Keratinocyte (primary cell): ENCODE measurements around the gene ACTL9. TPM values are rescaled to one million over a fixed set of nuclear protein-coding genes. Genes with fewer than 3 reads are reported as not detected.
"Not testable (repeated sequence)": the region's sequence is repeated elsewhere in the genome, so short reads cannot be mapped to it uniquely, and the experiment has no call there.

Source experiments
- DNase-seq: peaks from one replicate; pipeline ENCODE4 v3.0.0-alpha.2; 2011; ENCODE audit warnings: low read depth, missing footprints, low spot score
- FAIRE-seq: peaks from 2 replicates; lab custom pipeline; 2011; peaks lifted over from hg19 to GRCh38; lab: Jason Lieb, UNC
- H2AFZ ChIP-seq: 2 replicates; pipeline ENCODE4 v1.6.0; 2012; ENCODE audit warnings: low read length, control low read depth, inconsistent platforms; ENCODE audit not compliant: control insufficient read depth
- H3K27ac ChIP-seq: 2 replicates; pipeline ENCODE4 v1.5.1; 2011; ENCODE audit warnings: low read length; ENCODE audit not compliant: control insufficient read depth, insufficient read depth
- H3K27me3 ChIP-seq: 3 replicates; pipeline ENCODE4 v1.6.0; 2011; ENCODE audit warnings: low read length; ENCODE audit not compliant: control insufficient read depth, insufficient read depth; ENCODE audit errors: extremely low read depth
- H3K36me3 ChIP-seq, 2 experiments: 2 replicates in 1 of 2; 3 replicates in 1 of 2; pipeline ENCODE4 v1.5.1; 2011; ENCODE audit warnings: low read length in 2 of 2, mild to moderate bottlenecking in 1 of 2; ENCODE audit not compliant: control insufficient read depth in 2 of 2, insufficient read depth in 2 of 2; ENCODE audit errors: extremely low read depth in 1 of 2
- H3K4me1 ChIP-seq: 3 replicates; pipeline ENCODE4 v1.5.1; 2011; ENCODE audit warnings: low read length; ENCODE audit not compliant: control insufficient read depth, insufficient read depth; ENCODE audit errors: extremely low read depth
- H3K4me2 ChIP-seq: 3 replicates; pipeline ENCODE4 v1.6.0; 2011; ENCODE audit warnings: low read depth, low read length; ENCODE audit not compliant: control insufficient read depth, insufficient read depth; ENCODE audit errors: extremely low read depth
- H3K4me3 ChIP-seq, 3 experiments: fragments of 200-600 bp in 1 of 3; sonication (generic) in 1 of 3; 2 replicates in 2 of 3; 3 replicates in 1 of 3; pipeline ENCODE4 v1.5.1; 2011 to 2016; ENCODE audit warnings: low read length in 3 of 3, mild to moderate bottlenecking in 3 of 3, control low read depth in 2 of 3, inconsistent platforms in 1 of 3, low read depth in 1 of 3, mixed read lengths in 1 of 3, mixed run types in 1 of 3, moderate library complexity in 1 of 3; ENCODE audit not compliant: control insufficient read depth in 2 of 3, insufficient read depth in 2 of 3; ENCODE audit errors: extremely low read depth in 1 of 3
- H3K79me2 ChIP-seq: 2 replicates; pipeline ENCODE4 v1.6.0; 2012; ENCODE audit warnings: low read length; ENCODE audit not compliant: control insufficient read depth, insufficient read depth
- H3K9ac ChIP-seq: 3 replicates; pipeline ENCODE4 v1.6.0; 2011; ENCODE audit warnings: low read length; ENCODE audit not compliant: control insufficient read depth, insufficient read depth; ENCODE audit errors: extremely low read depth
- H3K9me1 ChIP-seq: 3 replicates; pipeline ENCODE4 v1.6.0; 2011; ENCODE audit warnings: low read length; ENCODE audit not compliant: control insufficient read depth, insufficient read depth; ENCODE audit errors: extremely low read depth
- H3K9me3 ChIP-seq: 2 replicates; pipeline ENCODE4 v1.5.1; 2012; ENCODE audit warnings: low read depth, low read length; ENCODE audit not compliant: control insufficient read depth
- H4K20me1 ChIP-seq: 3 replicates; pipeline ENCODE4 v1.6.0; 2011; ENCODE audit warnings: low read length; ENCODE audit not compliant: control insufficient read depth, insufficient read depth; ENCODE audit errors: extremely low read depth
- EZH2 ChIP-seq: IDR thresholded peaks from one replicate; pipeline ENCODE4 v1.6.1; 2012; ENCODE audit warnings: inconsistent platforms, mild to moderate bottlenecking, low read length, moderate library complexity
- dilution Hi-C: fragments of 300-500 bp; cut with MboI; formaldehyde crosslinking; loops from one replicate; pipeline ENCODE4 v1.7.0; 2020; ENCODE audit warnings: low sequenced_read_pairs; ENCODE audit not compliant: extremely low pct_ligation_motif_present
- polyA minus RNA-seq, 3 experiments: library from RNA; depleted of rRNA, polyadenylated mRNA; stranded (reverse); fragments of >200 nt; gene quantifications; 1 replicate in 1 of 3; 2 replicates in 1 of 3; 3 replicates in 1 of 3; pipeline ENCODE4 v1.2.3, GENCODE V29; 2011
- polyA plus RNA-seq, 5 experiments: library from polyadenylated mRNA; depleted of rRNA in 3 of 5; stranded (reverse) in 3 of 5; stranded (forward) in 1 of 5; unstranded in 1 of 5; fragments of >200 nt; gene quantifications; 1 replicate in 1 of 5; 2 replicates in 3 of 5; 3 replicates in 1 of 5; pipeline versions ENCODE4 v1.2.1 to v1.2.3, GENCODE V29; 2011 to 2012; ENCODE audit warnings: missing spikeins in 2 of 5, low read depth in 1 of 5, low replicate concordance in 1 of 5
- TF ChIP-seq, protein P1 (sequence below), 3 experiments: IDR thresholded peaks in 1 of 3; conservative IDR thresholded peaks in 1 of 3; optimal IDR thresholded peaks in 1 of 3; 2 replicates in 2 of 3; 3 replicates in 1 of 3; pipeline versions ENCODE3 to v1.5.1; 2011; ENCODE audit warnings: low read length in 3 of 3, mild to moderate bottlenecking in 3 of 3, moderate library complexity in 2 of 3, control low read depth in 1 of 3, inconsistent platforms in 1 of 3; ENCODE audit not compliant: insufficient read depth in 2 of 3; ENCODE audit errors: extremely low read depth in 1 of 3

Gene ACTL9, protein sequence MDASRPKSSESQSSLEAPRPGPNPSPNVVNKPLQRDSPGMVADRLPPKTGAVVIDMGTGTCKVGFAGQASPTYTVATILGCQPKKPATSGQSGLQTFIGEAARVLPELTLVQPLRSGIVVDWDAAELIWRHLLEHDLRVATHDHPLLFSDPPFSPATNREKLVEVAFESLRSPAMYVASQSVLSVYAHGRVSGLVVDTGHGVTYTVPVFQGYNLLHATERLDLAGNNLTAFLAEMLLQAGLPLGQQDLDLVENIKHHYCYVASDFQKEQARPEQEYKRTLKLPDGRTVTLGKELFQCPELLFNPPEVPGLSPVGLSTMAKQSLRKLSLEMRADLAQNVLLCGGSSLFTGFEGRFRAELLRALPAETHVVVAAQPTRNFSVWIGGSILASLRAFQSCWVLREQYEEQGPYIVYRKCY
- polyA plus RNA-seq (not detected in 3 replicates), polyA minus RNA-seq (not detected in 3 replicates)
- polyA plus RNA-seq (2011; ENCODE audit: low read depth), result not detected
- polyA plus RNA-seq (2011; cell fraction: cytosol; rRNA removed), result not detected in 2 replicates
- not detected in 2 replicates for polyA plus RNA-seq (2011; cell fraction: nucleus; rRNA removed)
- not detected in 2 replicates for polyA plus RNA-seq (2012; ENCODE audit: low replicate concordance)
- polyA minus RNA-seq (2011; cell fraction: cytosol; rRNA and poly(A)+ RNA removed), result not detected
- polyA minus RNA-seq (2011; cell fraction: nucleus; rRNA and poly(A)+ RNA removed), result not detected in 2 replicates

GRCh38 chr19:8698433-8699063 is at the start of gene ACTL9:
TSS of gene ACTL9 (minus strand) at chr19:8698795. CDS start at chr19:8698701, 94 bp downstream.
- H3K27me3 ChIP-seq, result no peaks in the 10 kb centered on the region
- DNase-seq (no peak), FAIRE-seq (no peak)
- no peak within 1 kb of the TSS for H2AFZ ChIP-seq
- TF ChIP-seq EZH2, result no peak
- TF ChIP-seq, protein P1, sequence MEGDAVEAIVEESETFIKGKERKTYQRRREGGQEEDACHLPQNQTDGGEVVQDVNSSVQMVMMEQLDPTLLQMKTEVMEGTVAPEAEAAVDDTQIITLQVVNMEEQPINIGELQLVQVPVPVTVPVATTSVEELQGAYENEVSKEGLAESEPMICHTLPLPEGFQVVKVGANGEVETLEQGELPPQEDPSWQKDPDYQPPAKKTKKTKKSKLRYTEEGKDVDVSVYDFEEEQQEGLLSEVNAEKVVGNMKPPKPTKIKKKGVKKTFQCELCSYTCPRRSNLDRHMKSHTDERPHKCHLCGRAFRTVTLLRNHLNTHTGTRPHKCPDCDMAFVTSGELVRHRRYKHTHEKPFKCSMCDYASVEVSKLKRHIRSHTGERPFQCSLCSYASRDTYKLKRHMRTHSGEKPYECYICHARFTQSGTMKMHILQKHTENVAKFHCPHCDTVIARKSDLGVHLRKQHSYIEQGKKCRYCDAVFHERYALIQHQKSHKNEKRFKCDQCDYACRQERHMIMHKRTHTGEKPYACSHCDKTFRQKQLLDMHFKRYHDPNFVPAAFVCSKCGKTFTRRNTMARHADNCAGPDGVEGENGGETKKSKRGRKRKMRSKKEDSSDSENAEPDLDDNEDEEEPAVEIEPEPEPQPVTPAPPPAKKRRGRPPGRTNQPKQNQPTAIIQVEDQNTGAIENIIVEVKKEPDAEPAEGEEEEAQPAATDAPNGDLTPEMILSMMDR (optimal IDR thresholded peaks at IDR 0.05 in 1 of 3, IDR thresholded peaks at IDR 0.05 in 1 of 3, conservative IDR thresholded peaks at IDR 0.05 in 1 of 3; ENCODE audit: extremely low read depth in 1 of 3, insufficient read depth in 2 of 3, low read length in 3 of 3), result no peak
- H3K36me3 ChIP-seq, result no peaks in the 10 kb centered on the region
- H3K9me3 ChIP-seq, result peaks cover 7% of the 10 kb centered on the region
- no peak within 1 kb of the TSS for H3K4me2 ChIP-seq
- no peaks in the 10 kb centered on the region for H4K20me1 ChIP-seq
- H3K4me3 ChIP-seq, result no peak within 1 kb of the TSS
- H3K9me1 ChIP-seq, result no peaks in the 10 kb centered on the region
- no peaks in the 10 kb centered on the region for H3K4me1 ChIP-seq
- no peak within 1 kb of the TSS for H3K27ac ChIP-seq
- no peaks in the 10 kb centered on the region for H3K79me2 ChIP-seq
- H3K9ac ChIP-seq, result no peak within 1 kb of the TSS
- dilution Hi-C loops, result no loop called here

DNA sequence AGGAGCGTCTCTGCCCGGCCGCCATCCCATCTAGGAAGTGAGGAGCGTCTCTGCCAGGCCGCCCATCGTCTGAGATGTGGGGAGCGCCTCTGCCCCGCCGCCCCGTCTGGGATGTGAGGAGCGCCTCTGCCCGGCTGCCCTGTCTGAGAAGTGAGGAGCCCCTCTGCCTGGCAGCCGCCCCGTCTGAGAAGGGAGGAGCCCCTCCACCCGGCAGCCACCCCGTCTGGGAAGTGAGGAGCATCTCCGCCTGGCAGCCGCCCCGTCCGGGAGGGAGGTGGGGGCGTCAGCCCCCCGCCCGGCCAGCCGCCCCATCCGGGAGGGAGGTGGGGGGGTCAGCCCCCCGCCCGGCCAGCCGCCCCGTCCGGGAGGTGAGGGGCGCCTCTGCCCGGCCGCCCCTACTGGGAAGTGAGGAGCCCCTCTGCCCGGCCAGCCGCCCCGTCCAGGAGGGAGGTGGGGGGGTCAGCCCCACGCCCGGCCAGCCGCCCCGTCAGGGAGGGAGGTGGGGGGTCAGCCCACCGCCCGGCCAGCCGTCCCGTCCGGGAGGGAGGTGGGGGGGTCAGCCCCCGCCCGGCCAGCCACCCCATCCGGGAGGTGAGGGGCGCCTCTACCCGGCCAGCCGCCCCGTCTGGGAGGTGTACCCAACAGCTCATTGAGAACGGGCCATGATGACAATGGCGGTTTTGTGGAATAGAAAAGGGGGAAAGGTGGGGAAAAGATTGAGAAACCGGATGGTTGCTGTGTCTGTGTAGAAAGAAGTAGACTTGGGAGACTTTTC is 40.9 kb upstream of the ACTL9 start:
- H2AFZ ChIP-seq, H4K20me1 ChIP-seq, DNase-seq, H3K4me2 ChIP-seq, H3K9ac ChIP-seq, H3K27ac ChIP-seq, H3K4me3 ChIP-seq, H3K4me1 ChIP-seq, H3K36me3 ChIP-seq, FAIRE-seq, H3K9me1 ChIP-seq, H3K79me2 ChIP-seq, dilution Hi-C loops, H3K27me3 ChIP-seq, H3K9me3 ChIP-seq: not testable (repeated sequence)
